Erythroblast (primary cell): Measurements from ENCODE around the gene TMPRSS12.

Source experiments
- GATA1 ChIP-seq: IDR thresholded peaks from 2 replicates; pipeline ENCODE4 v1.6.1; 2011; ENCODE audit warnings: low read depth, mild to moderate bottlenecking, control low read depth, low read length, moderate library complexity
- POLR2A ChIP-seq: IDR thresholded peaks from 2 replicates; pipeline ENCODE4 v1.6.1; 2011; ENCODE audit warnings: mild to moderate bottlenecking, low read length

GRCh38 chr12:50936821-50937530 is 94.2 kb downstream of the TMPRSS12 start:
- TF ChIP-seq POLR2A (no peak), GATA1 (no peak)
